Large intestine (tissue), 3 donors: Measurements from ENCODE around the gene SEPTIN5. TPM values are rescaled to one million over a fixed set of nuclear protein-coding genes. Genes with fewer than 3 reads are reported as not detected.
A peak's percentile ranks its signal among the peaks of the same experiment; 100 is the strongest.

Source experiments
- DNase-seq, 2 donors: peaks; one replicate each; pipeline versions ENCODE4 v3.0.0 to v3.0.0-alpha.2; 2013
- H3K27ac ChIP-seq: one replicate; pipeline ENCODE4 v1.5.1; 2013; ENCODE audit warnings: low read length
- H3K27me3 ChIP-seq: 2 replicates; pipeline ENCODE4 v1.6.1; 2013; ENCODE audit warnings: low read length; ENCODE audit not compliant: control insufficient read depth, insufficient read depth
- H3K36me3 ChIP-seq: 2 replicates; pipeline ENCODE4 v1.6.1; 2013; ENCODE audit warnings: low read length; ENCODE audit not compliant: control insufficient read depth, insufficient read depth
- H3K4me1 ChIP-seq: one replicate; pipeline ENCODE4 v1.6.1; 2013; ENCODE audit warnings: low read length; ENCODE audit not compliant: control insufficient read depth, insufficient read depth
- H3K4me3 ChIP-seq: one replicate; pipeline ENCODE4 v1.5.1; 2013; ENCODE audit warnings: low read length
- H3K9me3 ChIP-seq: one replicate; pipeline ENCODE4 v1.6.1; 2013; ENCODE audit warnings: mild to moderate bottlenecking, low read depth, low read length, moderate library complexity; ENCODE audit not compliant: control insufficient read depth
- WGBS: methylation state at CpG from one replicate; pipeline ENCODE4 v1.1.5; 2013; ENCODE audit warnings: low lambda C conversion rate; ENCODE audit not compliant: insufficient coverage; 5-methylcytosine and 5-hydroxymethylcytosine counted together
- polyA plus RNA-seq: library from polyadenylated mRNA; unstranded; fragments of 120-200 nt; gene quantifications from one replicate; pipeline ENCODE4 v1.2.1, GENCODE V29; 2013

SEPTIN5 gene
- polyA plus RNA-seq, 1 donor = 24.9 TPM

DNA sequence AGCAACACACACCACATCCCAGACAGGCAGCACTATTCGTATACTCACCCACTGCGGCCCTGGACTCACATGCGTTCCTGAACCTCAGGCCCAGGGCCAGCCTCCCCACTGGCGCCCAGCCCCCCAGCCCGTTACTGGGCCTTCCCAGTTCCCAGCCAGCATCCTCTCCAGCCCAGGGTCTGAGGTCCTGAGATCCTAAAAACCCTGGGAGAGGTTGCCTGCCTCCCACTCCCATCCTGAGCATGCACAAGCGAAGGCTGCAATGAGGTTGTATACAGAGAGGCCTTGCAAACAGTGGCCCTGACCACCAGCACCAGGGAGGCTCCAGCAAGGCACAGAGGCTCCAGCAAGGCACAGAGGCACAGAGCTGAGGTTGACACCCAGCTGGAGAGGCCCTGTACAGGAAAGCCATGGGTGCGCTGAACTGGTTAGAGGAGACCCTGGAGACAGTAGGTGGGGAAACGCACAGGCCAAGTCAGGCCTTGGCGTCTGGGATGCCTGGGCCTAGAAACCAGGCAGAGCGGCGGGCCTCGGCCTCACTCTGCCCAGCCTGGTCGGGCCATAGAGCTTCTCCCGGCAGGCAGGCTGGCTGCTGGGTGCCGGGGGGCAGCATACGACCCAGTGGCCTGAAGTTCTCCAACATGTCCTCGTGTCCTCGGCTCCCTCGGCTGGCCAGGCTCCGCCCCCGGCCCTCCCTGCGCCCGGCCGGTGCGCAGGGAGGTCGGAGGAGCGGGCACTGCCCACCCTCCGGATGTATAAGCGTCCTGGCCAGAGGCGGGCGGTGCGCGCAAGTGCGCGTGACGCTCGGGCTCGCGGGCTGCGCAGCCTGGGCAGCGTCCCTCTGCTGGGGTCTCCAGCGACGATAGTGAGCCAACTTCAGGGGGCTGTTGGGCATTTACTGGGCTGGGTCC is 43.9 kb downstream of the SEPTIN5 start:
- WGBS = no CpG with 5 or more reads among the region's 43 CpGs
- no peak overlapping the region for H3K27ac ChIP-seq
- H3K9me3 ChIP-seq = peaks cover 13% of the 10 kb centered on the region
- H3K4me1 ChIP-seq = peaks cover 6% of the 10 kb centered on the region
- no peak overlapping the region for H3K4me3 ChIP-seq
- no peak for DNase-seq
- H3K27me3 ChIP-seq = peaks cover 91% of the 10 kb centered on the region
- H3K36me3 ChIP-seq = no peaks in the 10 kb centered on the region

DNA sequence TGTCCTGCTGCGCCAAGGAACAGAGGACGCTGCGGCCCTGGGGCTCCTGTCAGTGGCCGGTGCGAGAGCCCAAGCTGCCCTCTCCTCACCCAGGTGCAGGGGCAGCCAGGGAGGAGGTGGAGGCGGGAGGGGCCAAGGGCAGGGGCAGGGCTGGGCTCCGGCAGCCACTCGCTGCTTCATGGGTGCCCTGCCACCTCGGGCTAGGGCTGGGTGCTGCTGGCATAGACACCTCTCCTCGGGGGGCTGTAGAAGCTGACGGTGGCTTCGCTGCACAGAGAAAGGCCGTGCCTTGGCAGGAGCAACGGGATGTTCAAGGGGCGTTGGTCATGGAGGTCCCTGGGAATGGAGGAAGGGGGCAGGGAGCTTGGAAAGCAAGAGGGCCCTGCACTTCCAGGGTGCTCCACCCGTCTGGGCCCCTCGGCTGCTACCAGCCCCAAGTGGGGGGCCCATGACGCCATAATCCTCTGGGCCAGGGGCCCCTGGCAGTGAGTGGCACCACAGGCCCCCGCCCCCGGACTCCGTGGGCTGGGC is 44.7 kb downstream of the SEPTIN5 start:
- Histone ChIP-seq H3K27me3 (peaks cover 91% of the 10 kb centered on the region), H3K36me3 (no peaks in the 10 kb centered on the region), H3K9me3 (peaks cover 19% of the 10 kb centered on the region), H3K4me3 (no peak overlapping the region), H3K27ac (no peak overlapping the region), H3K4me1 (peaks cover 6% of the 10 kb centered on the region)
- no CpG with 5 or more reads among the region's 21 CpGs for WGBS
- no peak for DNase-seq

DNA sequence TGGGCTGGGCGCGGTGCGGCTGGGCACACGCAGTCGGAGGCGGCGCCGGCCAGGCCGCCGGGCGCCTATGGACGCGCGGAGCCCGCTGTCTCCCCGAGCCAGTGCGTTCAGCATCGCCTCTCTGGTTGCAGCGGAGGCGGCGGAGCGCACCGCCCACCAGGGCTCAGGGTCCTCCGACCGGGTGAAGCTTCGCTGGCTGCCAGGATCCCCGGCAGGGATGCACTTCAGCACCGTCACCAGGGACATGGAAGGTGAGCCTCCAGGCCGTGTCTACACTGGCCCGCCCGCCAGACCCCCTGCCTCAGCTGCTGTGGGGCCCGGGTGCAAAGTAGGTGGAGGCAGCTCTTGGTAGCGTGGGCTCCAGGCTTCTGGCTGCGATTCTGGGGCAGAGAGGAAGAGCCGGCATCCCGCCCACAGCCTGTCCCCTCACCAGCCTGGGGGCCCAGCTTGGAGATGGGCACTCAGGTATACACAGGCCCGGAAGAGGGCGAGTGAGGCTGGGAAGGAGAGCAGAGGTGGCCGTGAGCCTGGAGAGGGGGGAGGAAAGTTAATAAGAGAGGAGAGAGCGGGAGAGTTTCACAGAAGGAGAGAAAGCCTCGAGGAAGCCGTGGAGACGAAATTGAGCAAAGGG is 45.2 kb downstream of the SEPTIN5 start:
- peaks cover 91% of the 10 kb centered on the region for H3K27me3 ChIP-seq
- no peak overlapping the region for H3K4me3 ChIP-seq
- peaks cover 6% of the 10 kb centered on the region for H3K4me1 ChIP-seq
- H3K36me3 ChIP-seq = no peaks in the 10 kb centered on the region
- DNase-seq = peak in 1 of 2 donors; percentile 4
- no peak overlapping the region for H3K27ac ChIP-seq
- WGBS = 6% methylated on average over 4 of the region's 43 CpGs
- H3K9me3 ChIP-seq = peaks cover 23% of the 10 kb centered on the region

DNA sequence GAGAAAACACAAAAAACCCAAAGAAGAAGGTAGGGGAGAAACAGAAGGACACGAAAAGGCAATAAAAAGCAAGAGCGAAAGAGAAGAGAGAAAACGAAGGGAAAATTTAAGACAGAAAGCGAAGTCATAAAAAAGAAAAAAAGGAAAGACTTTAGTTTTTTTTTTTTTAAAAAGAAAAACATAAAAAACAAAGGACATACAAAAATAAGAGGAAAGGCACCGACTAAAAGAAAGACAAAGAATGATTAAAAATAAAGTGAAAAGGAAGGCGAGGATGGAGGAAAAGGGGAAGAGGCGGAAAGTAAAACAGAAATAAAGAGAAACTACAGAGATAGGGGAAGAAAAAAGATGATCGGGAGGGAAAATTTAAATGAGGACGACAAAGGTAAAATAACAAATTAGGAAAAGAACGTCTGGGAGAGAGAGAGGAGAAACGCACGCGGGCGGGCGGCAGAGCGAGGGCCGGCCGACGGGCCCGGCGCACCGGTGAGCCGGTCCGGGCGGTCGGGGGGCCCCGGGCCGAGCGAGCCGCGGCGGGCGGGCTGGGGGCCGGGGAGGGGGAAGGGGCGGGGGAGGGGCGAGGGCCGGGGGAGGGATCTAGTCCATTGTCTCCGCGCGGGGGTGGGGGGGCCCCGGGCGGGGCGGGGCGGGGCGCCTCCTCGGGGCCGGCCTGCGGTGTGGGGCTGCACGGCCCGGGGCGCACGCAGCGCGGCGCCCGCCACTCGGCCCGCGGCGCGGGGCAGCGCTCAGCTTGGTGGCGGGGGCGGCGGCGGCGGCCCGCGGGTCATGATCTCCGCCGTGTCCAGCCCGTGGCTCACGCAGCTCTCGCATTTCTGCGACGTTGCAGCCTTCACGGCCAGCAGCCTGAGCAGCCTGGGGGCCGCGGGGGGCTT is 46.0 kb downstream of the SEPTIN5 start, which contains the start of gene TBX1:
TSS of gene TBX1 (plus strand) at position 721 of the 893 bp plus-strand sequence. CDS start at position 787, 66 bp downstream.
- no peak for DNase-seq
- Histone ChIP-seq H3K36me3 (no peaks in the 10 kb centered on the region), H3K4me3 (no peak within 1 kb of the TSS), H3K4me1 (peaks cover 6% of the 10 kb centered on the region), H3K27ac (no peak within 1 kb of the TSS), H3K27me3 (peaks cover 91% of the 10 kb centered on the region), H3K9me3 (peaks cover 23% of the 10 kb centered on the region)
- 7% methylated on average over 7 of the region's 79 CpGs for WGBS

DNA sequence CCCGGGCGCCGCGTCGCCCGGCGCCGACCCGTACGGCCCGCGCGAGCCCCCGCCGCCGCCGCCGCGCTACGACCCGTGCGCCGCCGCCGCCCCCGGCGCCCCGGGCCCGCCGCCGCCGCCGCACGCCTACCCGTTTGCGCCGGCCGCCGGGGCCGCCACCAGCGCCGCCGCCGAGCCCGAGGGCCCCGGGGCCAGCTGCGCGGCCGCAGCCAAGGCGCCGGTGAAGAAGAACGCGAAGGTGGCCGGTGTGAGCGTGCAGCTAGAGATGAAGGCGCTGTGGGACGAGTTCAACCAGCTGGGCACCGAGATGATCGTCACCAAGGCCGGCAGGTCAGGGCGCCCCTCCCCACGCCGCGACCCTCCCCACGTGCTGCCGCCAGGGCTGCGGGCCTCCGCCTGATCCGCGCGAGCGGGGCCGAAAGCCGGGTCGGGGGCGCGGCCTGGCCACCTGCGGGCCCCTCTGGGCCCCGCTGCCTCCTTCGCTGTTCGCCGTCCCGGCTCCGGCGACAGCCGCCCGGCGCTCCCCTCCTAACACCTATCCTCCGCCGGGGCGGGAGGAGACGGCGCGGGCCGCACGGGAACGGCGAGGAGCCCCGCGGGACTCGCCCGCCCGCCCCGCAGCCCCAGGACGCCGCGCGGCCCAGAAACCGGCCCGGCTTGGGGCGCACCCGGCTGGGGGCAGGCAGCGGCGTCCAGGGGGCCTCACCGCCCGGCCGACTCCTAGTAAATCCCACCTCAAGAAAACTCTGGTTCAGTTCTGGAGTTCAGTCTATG is 46.8 kb downstream of the SEPTIN5 start:
- H3K36me3 ChIP-seq = no peaks in the 10 kb centered on the region
- H3K27me3 ChIP-seq = peaks cover 89% of the 10 kb centered on the region
- no peak overlapping the region for H3K27ac ChIP-seq
- H3K4me1 ChIP-seq = peaks cover 6% of the 10 kb centered on the region
- peaks cover 23% of the 10 kb centered on the region for H3K9me3 ChIP-seq
- peak in 1 of 2 donors; percentile 3 for DNase-seq
- no peak overlapping the region for H3K4me3 ChIP-seq
- WGBS = no CpG with 5 or more reads among the region's 117 CpGs

DNA sequence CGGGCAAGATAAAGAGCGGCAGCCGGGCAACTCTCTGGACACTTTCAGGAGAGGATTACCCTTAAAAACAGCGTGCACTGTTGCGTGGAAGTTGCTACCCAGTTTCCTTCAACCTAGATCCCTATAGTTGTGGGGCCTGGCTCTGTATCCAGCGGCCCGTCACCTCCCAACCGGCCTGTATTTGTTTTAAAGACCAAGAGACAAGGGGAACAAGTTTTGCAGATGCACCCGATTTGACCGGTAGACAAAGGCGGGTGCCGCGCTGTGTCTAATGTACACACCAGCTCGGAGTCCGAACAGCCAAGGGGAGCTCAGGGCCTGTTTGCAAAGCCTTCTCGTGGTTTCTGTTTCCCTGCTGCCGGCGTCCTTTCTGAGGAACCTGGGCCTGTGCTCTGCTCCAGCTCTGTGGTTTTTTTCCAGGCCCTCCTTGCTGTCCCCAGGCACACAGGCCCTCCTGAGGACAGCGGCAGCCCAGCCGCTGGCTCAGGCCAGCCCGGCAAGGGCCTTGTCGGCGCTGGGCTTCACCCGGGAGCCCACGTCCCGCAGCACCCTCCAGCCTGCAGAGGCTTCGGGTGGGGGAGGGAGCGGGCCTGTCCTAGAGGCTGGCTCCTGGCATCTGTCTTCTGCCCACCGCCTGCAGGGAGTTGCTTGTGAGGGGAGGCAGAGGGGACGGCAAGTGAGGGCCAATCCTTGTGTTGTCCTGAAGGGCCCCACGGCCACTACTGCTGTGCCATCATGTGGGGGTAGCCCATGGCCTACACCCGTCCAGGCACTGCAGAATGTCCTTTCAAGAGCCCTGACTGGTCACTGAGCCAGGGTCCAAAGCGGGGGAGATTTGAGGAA is 47.6 kb downstream of the SEPTIN5 start:
- H3K4me1 ChIP-seq = peaks cover 8% of the 10 kb centered on the region
- no peak overlapping the region for H3K27ac ChIP-seq
- H3K4me3 ChIP-seq = no peak overlapping the region
- peaks cover 26% of the 10 kb centered on the region for H3K9me3 ChIP-seq
- H3K27me3 ChIP-seq = peaks cover 85% of the 10 kb centered on the region
- no CpG with 5 or more reads among the region's 33 CpGs for WGBS
- no peaks in the 10 kb centered on the region for H3K36me3 ChIP-seq
- DNase-seq = peak in 1 of 2 donors; percentile 12

DNA sequence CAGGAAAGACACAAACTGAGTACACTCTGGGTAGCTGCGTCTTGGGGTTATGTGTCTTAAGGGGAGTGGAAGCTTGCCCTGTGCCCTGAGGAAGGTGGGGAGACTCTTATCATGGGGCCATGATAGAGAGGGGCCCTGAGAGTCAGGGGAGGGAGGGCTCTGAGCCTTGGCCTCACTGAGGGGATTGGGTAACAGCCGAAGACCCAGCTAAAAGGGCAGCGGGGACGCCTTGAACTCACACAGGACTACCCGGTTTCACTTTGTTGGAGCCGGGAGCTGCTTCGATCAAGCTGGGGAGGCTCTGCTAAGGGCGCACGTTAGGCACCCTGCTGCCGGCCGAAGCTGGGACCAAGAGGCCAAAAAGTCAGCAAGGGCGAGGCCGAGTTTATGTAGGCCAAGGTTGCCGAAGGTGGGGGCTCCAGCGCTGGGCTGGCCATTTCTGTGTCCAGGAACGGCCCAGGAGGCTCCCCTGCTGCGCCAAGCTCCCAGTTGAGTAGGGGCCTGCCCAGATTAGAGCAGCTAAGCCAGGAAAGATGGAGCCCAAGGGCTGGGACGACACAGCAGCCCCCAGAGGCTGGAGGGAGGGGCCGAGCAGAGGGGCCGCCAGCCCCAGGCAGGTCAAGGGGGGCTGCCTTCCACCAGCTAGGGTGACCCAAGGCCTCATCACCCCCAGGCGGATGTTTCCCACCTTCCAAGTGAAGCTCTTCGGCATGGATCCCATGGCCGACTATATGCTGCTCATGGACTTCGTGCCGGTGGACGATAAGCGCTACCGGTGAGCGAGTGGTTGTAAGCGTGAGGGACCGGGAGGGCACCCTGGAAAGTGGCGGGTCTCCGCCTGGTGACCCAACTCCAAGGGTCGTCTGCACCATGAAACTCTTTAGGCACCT is 48.5 kb downstream of the SEPTIN5 start:
- Histone ChIP-seq H3K36me3 (no peaks in the 10 kb centered on the region), H3K27me3 (peaks cover 85% of the 10 kb centered on the region), H3K4me1 (peaks cover 10% of the 10 kb centered on the region), H3K9me3 (peaks cover 27% of the 10 kb centered on the region), H3K4me3 (no peak overlapping the region), H3K27ac (no peak overlapping the region)
- 53% methylated on average over 3 of the region's 34 CpGs for WGBS
- DNase-seq = peak in 1 of 2 donors; percentile 18

DNA sequence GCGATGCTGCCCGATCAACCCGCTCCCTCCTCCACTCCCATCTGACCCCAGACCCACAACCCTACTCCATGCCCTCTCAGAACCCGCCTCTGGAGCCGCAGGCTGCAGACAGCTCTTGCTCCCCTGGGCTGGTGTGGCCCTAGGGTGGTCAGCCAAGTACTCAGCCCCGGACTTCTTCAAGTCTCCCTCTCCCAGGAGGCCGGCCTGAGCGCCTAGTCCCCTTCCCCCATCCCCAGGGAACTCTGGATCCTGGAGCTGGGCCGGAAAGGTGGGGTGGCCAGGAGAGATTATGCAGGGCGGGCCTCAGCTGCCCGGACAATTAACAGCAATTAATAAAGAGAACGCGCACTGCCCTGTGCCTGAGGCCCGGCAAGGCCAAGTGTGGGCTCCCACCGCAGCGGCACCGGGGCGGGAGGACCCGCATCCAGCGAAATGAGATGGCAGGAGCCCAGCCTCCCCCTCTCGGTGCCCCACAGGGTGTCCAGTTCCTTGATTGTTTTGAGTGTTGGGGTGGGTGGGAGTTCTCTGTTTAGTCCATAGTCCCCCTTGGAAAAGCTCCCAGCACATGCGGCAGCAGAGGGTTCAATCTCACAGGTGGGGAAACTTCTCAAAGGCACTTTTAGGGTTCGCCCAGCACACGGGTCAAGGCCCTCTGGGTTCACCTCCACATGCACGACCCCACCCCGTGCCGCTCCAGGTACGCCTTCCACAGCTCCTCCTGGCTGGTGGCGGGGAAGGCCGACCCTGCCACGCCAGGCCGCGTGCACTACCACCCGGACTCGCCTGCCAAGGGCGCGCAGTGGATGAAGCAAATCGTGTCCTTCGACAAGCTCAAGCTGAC is 49.4 kb downstream of the SEPTIN5 start:
- H3K27me3 ChIP-seq = peaks cover 85% of the 10 kb centered on the region
- peaks cover 27% of the 10 kb centered on the region for H3K9me3 ChIP-seq
- peaks cover 10% of the 10 kb centered on the region for H3K4me1 ChIP-seq
- no CpG with 5 or more reads among the region's 39 CpGs for WGBS
- H3K4me3 ChIP-seq = no peak overlapping the region
- no peaks in the 10 kb centered on the region for H3K36me3 ChIP-seq
- no peak overlapping the region for H3K27ac ChIP-seq
- no peak for DNase-seq
